SK-N-SH treated with all-trans-retinoic acid at 6 μM for 48 hours (cell line): ENCODE measurements around the gene SAMD3.

Experiments
- CREB5 ChIP-seq: fragments of 250-450 bp; sonication (Bioruptor Pico); IDR thresholded peaks from 2 replicates; pipeline ENCODE4 v1.5.1; 2020; ENCODE audit warnings: low read depth, mild to moderate bottlenecking, moderate library complexity
- CSRNP3 ChIP-seq: fragments of 250-450 bp; sonication (Bioruptor Pico); IDR thresholded peaks from 2 replicates; pipeline ENCODE4 v1.5.1; 2021; ENCODE audit warnings: mild to moderate bottlenecking, moderate library complexity
- ESRRG ChIP-seq: fragments of 250-450 bp; sonication (Bioruptor Pico); IDR thresholded peaks from 2 replicates; pipeline ENCODE4 v1.6.1; 2021; ENCODE audit warnings: mild to moderate bottlenecking
- GLIS3 ChIP-seq: fragments of 250-450 bp; sonication (Bioruptor Pico); IDR thresholded peaks from 2 replicates; pipeline ENCODE4 v1.5.0; 2020; ENCODE audit warnings: mild to moderate bottlenecking, moderate library complexity
- OSR1 ChIP-seq: fragments of 250-450 bp; sonication (Bioruptor Pico); IDR thresholded peaks from 2 replicates; pipeline ENCODE4 v1.8.0; 2022; ENCODE audit warnings: moderate library complexity, mild to moderate bottlenecking, inconsistent platforms
- PATZ1 ChIP-seq: fragments of 250-450 bp; sonication (Bioruptor Pico); IDR thresholded peaks from 2 replicates; pipeline ENCODE4 v1.8.0; 2020; ENCODE audit warnings: mild to moderate bottlenecking, moderate library complexity, borderline replicate concordance
- PPARA ChIP-seq: fragments of 250-450 bp; sonication (Bioruptor Pico); IDR thresholded peaks from 2 replicates; pipeline ENCODE4 v1.5.0; 2020; ENCODE audit warnings: mild to moderate bottlenecking, borderline replicate concordance
- RARB ChIP-seq: fragments of 250-450 bp; sonication (Bioruptor Pico); IDR thresholded peaks from 2 replicates; pipeline ENCODE4 v1.8.0; 2021; ENCODE audit warnings: mild to moderate bottlenecking, moderate library complexity
- ZFP30 ChIP-seq: fragments of 450-650 bp; formaldehyde crosslinking; IDR thresholded peaks from 2 replicates; pipeline ENCODE4 v1.5.0; 2022; ENCODE audit warnings: mild to moderate bottlenecking, moderate library complexity

- no peak for TF ChIP-seq PATZ1 (CRISPR knock-in tag)
- TF ChIP-seq ESRRG, result no peak
- no peak for TF ChIP-seq RARB (CRISPR knock-in tag)
- TF ChIP-seq ZFP30, result no peak
- no peak for TF ChIP-seq CREB5
- TF ChIP-seq OSR1, result no peak
- TF ChIP-seq PPARA, result no peak
- no peak for TF ChIP-seq GLIS3 (CRISPR knock-in tag)
- TF ChIP-seq CSRNP3, result no peak
These were observed 6.1 kb downstream of the SAMD3 start for GRCh38 chr6:130216620-130217019.
